Measurements from ENCODE around the gene STK32C. TPM values are rescaled to one million over a fixed set of nuclear protein-coding genes. Genes with fewer than 3 reads are reported as not detected.
A peak's percentile ranks its signal among the peaks of the same experiment; 100 is the strongest.

Gene STK32C
- total RNA-seq, 1 donor from 2014 or later, result 2.5 TPM

- no peak overlapping the region for H3K27ac ChIP-seq
- Mint-ChIP-seq H3K36me3 (no peaks in the 10 kb centered on the region), H3K27me3 (ENCODE audit: insufficient read depth, low read depth) (peaks cover 9% of the 10 kb centered on the region), H3K9me3 (no peaks in the 10 kb centered on the region), H3K4me3 (peak overlapping the region; percentile 20), H3K4me1 (peaks cover 34% of the 10 kb centered on the region), H3K27ac (no peak overlapping the region)
- no peak overlapping the region for H3K9ac ChIP-seq
- H3K27me3 ChIP-seq, result no peaks in the 10 kb centered on the region
- no peak for DNase-seq (ENCODE audit: low spot score)
- TF ChIP-seq EZH2phosphoT487 (IDR thresholded peaks at IDR 0.05) (no peak), EZH2 (IDR thresholded peaks at IDR 0.05) (no peak)
- TF ChIP-seq, protein P1, sequence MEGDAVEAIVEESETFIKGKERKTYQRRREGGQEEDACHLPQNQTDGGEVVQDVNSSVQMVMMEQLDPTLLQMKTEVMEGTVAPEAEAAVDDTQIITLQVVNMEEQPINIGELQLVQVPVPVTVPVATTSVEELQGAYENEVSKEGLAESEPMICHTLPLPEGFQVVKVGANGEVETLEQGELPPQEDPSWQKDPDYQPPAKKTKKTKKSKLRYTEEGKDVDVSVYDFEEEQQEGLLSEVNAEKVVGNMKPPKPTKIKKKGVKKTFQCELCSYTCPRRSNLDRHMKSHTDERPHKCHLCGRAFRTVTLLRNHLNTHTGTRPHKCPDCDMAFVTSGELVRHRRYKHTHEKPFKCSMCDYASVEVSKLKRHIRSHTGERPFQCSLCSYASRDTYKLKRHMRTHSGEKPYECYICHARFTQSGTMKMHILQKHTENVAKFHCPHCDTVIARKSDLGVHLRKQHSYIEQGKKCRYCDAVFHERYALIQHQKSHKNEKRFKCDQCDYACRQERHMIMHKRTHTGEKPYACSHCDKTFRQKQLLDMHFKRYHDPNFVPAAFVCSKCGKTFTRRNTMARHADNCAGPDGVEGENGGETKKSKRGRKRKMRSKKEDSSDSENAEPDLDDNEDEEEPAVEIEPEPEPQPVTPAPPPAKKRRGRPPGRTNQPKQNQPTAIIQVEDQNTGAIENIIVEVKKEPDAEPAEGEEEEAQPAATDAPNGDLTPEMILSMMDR (IDR thresholded peaks at IDR 0.05), result no peak
- no peaks in the 10 kb centered on the region for H3K79me2 ChIP-seq (ENCODE audit: low read depth)
- H4K20me1 ChIP-seq (ENCODE audit: low read depth), result no peaks in the 10 kb centered on the region
- H3K4me3 ChIP-seq, result no peak overlapping the region
- peaks cover 2% of the 10 kb centered on the region for H3F3A ChIP-seq (ENCODE audit: low read depth)
- H3K9me3 ChIP-seq (ENCODE audit: low read depth), result no peaks in the 10 kb centered on the region
- peak overlapping the region; percentile 18 for H3K4me2 ChIP-seq
- no peak overlapping the region for H2AFZ ChIP-seq (replicated peaks)
- H3K4me1 ChIP-seq, result peaks cover 16% of the 10 kb centered on the region
- H3K36me3 ChIP-seq, result no peaks in the 10 kb centered on the region
Measured at GRCh38 chr10:132265890-132266496, 41.8 kb downstream of the STK32C start.

- TF ChIP-seq EZH2 (IDR thresholded peaks at IDR 0.05), result no peak
- Histone ChIP-seq H2AFZ (replicated peaks) (no peak overlapping the region), H3F3A (ENCODE audit: low read depth) (peaks cover 2% of the 10 kb centered on the region), H3K9ac (no peak overlapping the region), H4K20me1 (ENCODE audit: low read depth) (no peaks in the 10 kb centered on the region), H3K4me3 (no peak overlapping the region), H3K36me3 (no peaks in the 10 kb centered on the region), H3K79me2 (ENCODE audit: low read depth) (no peaks in the 10 kb centered on the region), H3K4me2 (peak overlapping the region; percentile 18), H3K27me3 (no peaks in the 10 kb centered on the region), H3K27ac (no peak overlapping the region), H3K9me3 (ENCODE audit: low read depth) (no peaks in the 10 kb centered on the region), H3K4me1 (peaks cover 16% of the 10 kb centered on the region)
- H3K4me3 Mint-ChIP-seq, result peak overlapping the region; percentile 42
- DNase-seq (ENCODE audit: low spot score), result peak; percentile 31
- peak overlapping the region; percentile 54 for H3K27ac Mint-ChIP-seq
- H3K4me1 Mint-ChIP-seq, result peaks cover 34% of the 10 kb centered on the region
- no peaks in the 10 kb centered on the region for H3K9me3 Mint-ChIP-seq
- no peaks in the 10 kb centered on the region for H3K36me3 Mint-ChIP-seq
- peaks cover 9% of the 10 kb centered on the region for H3K27me3 Mint-ChIP-seq (ENCODE audit: insufficient read depth, low read depth)
Measured at GRCh38 chr10:132264966-132265889, 42.5 kb downstream of the STK32C start.

DNA sequence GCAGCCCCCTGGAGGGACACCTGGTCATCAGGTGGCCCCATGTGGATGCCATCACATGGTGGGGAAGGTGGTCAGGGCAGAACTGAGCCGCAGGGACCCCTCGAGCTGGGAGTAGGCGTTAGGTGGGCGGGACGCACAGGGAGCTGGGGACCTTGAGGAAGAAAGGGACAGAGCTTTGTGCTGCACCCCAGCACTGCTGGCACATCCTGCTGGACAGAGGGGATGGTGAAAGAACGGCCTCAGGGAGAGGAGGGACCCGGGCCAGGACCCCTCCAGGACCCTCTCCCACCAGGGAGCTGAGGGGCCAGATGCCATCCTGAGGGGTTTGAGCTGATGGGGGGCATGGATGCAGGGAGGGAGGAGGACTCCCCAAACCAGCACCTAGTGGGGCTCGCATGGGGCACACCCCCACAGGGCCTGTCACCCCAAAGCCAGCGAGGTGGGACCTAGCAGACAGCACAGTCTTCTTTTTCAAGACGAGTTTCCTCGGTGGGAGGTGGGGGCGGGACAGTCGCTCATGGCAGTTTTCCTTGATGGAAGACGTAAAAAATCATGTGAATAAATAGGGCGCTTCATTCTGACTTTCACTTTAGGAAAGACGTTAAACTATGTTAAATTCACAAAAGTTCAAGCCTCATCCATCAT is 43.3 kb downstream of the STK32C start:
- Histone ChIP-seq H3K9ac (no peak overlapping the region), H3K36me3 (no peaks in the 10 kb centered on the region), H3K4me1 (peaks cover 16% of the 10 kb centered on the region), H3K4me3 (no peak overlapping the region), H3K4me2 (no peak overlapping the region), H2AFZ (replicated peaks) (no peak overlapping the region), H3K27ac (no peak overlapping the region), H3K27me3 (no peaks in the 10 kb centered on the region), H4K20me1 (ENCODE audit: low read depth) (no peaks in the 10 kb centered on the region), H3K79me2 (ENCODE audit: low read depth) (no peaks in the 10 kb centered on the region), H3K9me3 (ENCODE audit: low read depth) (no peaks in the 10 kb centered on the region), H3F3A (ENCODE audit: low read depth) (peaks cover 2% of the 10 kb centered on the region)
- TF ChIP-seq EZH2 (IDR thresholded peaks at IDR 0.05), result no peak
- TF ChIP-seq, protein P1 (IDR thresholded peaks at IDR 0.05), result no peak
- no peak for TF ChIP-seq EZH2phosphoT487 (IDR thresholded peaks at IDR 0.05)
- Mint-ChIP-seq H3K27ac (peak overlapping the region; percentile 54), H3K4me1 (peaks cover 39% of the 10 kb centered on the region), H3K27me3 (ENCODE audit: insufficient read depth, low read depth) (peaks cover 9% of the 10 kb centered on the region), H3K9me3 (no peaks in the 10 kb centered on the region), H3K36me3 (no peaks in the 10 kb centered on the region), H3K4me3 (peak overlapping the region; percentile 42)
- no peak for DNase-seq (ENCODE audit: low spot score)

All from neural progenitor cell (in vitro differentiated cells).